GM19193 (cell line): ENCODE data around the gene RAB6B.

Source experiments
- POLR2A ChIP-seq: IDR thresholded peaks from 4 replicates; pipeline ENCODE4 v1.6.1; 2011; ENCODE audit not compliant: insufficient read depth, insufficient read length; ENCODE audit errors: extremely low read depth

Gene RAB6B

DNA sequence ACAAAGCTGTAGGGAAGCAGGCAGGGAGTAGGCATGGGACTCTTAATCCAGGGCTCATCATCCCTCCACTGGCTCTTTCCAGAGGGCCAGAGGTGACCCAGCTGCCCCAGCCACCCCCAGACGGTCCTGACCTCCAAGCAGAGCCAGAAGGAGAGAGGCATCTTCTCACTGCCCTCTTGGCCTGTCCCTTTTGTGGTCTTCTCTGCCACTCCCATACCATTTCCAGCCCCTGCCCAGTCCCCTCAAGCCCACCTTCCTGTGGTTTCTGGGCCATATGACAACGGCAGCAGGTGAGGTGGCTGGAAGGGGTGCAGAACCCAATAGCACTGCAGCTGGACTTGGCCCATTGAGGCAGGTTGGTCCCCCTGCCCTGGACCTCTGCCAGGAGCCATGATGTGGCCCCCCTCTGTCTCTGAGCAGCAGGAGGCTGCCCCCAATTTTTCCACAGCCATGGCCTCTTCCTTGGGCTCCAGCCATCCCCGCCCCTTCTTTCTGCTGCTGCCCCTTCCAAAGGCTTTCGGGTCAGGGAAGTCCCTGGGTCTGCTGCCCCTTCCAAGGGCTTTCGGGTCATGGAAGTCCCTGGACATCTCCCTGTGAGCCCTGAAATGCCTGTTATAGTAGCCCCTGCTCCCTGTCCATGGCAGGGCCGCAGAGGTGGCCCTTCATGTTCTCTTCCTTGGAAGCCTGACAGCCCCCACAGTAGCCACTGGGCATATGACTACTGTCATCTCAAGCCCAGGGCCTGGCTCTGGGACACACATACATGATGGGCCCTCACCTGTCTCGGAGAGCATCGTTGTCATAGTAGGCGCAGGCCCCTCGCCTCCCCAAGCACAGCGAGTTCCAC, 39.5 kb upstream of the RAB6B start:
- no peak for TF ChIP-seq POLR2A

DNA sequence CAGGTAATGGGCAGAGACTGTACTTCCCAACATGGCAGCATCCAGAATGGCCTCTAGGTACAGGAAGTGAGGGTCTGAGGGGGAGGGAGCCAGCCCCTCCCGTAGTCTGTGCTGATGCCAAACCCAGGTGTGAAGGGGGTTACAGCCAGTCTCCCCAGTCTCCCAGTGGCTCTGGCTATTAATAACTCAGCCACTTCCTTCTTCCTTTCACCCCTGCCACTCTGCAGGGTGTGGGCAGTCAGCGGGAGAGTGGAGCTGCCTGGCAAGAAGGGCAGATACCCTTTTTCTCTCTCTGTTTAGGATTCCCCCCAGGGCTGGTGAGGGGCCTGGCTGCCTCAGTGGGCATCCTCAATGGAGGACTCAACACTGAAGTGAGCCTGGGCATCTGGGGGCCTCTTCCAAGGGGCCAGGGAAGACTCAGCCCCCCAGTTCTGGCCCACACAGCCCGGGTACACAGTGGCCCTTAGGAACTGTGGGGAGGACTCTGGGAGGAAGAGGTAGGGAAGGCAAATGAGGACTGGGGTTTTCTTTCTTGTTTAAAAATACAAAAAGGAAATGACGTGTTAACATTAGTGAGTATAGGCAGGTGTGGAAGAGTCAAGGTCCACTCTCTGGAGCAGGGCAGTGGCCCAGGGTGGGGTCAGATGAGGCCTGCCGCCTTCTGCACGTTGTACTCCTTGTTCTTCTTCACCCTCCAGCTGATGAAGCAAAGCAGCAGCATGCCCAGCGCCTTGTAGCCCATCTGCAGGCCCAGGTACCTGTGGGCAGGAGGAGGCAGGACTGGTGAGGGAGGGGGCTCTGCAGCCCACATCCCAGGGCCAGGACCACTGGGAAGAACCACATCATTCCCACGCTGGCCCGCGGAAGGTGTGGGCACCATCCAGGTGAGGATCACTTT, 38.6 kb upstream of the RAB6B start:
- TF ChIP-seq POLR2A: no peak

DNA sequence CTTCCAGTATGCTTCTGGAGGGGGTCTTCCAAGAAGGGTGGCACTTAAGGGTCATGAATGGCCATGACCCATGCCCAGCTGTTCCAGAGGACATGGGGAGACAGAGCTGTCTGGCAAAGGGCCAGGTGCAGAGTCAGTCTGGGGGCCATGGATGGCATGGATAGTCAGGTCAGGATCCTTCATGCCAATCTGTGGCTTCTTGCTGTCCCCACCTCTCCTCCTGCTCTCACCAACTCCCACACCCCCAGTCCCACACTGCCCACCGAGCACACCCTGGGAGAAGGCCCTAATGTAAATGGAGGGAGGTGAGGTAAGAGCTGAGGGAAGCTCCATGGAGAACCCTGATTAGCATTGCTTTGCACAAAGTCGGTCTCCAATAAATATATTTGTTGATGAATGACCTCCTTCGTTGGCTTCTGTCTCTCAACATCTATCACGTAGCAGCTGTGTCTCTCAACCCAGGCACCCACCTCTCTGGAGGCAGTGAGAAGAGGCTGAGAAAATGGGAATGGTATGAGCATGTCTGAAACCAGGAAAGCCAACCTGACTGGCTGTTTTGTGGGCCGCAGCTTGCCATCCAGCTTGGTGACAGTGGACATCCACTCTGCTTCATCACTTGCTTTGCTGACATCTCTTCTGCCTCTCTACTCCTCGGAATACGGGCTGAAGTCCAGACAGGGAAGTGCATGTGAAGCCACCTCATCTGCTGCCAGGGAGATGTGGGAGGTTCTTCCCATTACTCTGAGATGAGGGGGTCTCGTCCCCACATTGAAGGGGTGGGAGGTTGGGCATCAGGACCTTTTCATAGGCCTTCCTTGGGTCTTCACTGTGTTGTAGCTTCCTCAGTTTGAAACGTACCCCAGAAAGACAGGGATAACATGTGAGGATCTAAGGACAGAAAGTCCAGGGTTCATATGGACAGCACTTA, 37.7 kb upstream of the RAB6B start:
- no peak for TF ChIP-seq POLR2A

DNA sequence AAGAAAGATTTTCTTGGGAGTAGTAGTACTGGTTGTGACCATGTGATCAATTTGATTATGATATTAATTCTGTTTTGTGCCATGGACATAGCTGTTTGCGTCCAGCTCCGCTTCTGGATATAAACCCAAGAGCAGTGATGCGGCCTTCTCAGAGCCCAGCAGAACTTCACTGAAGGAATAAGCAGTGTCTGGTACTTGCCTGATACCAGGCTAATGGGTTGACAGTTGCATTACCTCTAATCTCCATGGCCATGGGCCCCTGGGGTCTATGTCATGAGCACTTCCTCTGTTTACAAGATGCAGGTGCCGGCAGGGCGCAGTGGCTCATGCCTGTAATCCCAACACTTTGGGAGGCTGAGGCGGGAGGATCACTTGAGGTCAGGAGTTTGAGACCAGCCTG, 36.3 kb upstream of the RAB6B start:
- no peak for TF ChIP-seq POLR2A

DNA sequence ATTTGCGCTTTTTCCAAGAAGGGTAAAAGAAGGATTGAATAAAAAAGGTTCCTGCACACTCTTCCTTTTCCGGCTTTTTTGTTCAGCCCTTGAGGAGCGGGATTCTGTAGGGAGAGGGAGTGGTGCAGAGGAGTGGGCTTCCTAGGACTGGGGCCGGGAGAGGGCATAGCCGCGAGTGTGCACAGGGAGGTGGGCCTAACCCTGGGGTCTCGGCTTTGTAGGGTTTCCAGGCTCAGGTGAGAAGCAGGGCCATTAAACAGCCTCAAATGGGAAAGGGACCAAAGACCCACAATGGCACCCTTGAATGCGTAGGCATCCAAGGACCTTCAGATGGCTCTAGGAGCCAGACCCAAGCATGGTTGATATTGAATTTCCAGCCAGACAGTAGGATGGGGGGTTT, 35.4 kb upstream of the RAB6B start:
- TF ChIP-seq POLR2A: no peak

DNA sequence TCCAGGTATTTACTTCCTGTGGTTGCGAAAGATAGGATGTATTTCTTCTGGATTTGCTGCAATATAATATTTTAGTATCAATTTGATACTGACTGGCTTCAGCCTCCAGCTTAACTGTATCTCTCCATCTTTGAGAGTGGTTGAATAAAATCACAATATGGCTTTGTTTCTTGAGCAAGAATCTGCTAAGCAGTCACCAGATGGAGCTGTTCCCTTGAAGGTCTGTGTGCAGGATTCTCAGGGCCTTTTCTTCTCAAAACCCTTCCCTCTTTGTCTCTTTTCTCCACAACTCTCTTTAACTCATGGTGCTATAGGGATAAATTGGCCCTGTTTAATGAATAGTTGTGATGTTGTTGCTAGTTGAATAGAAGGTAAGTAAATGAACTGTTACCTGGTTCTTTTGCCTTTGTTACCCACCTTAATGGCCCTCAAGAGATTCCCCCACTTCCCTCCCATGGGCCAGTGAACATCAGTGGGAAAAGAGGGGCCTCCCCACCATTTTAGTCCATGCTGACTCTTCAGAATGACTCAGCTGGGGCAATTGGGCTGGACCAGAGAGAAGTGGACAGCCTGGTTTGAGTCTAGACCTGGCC, 34.8 kb upstream of the RAB6B start:
- TF ChIP-seq POLR2A: no peak

DNA sequence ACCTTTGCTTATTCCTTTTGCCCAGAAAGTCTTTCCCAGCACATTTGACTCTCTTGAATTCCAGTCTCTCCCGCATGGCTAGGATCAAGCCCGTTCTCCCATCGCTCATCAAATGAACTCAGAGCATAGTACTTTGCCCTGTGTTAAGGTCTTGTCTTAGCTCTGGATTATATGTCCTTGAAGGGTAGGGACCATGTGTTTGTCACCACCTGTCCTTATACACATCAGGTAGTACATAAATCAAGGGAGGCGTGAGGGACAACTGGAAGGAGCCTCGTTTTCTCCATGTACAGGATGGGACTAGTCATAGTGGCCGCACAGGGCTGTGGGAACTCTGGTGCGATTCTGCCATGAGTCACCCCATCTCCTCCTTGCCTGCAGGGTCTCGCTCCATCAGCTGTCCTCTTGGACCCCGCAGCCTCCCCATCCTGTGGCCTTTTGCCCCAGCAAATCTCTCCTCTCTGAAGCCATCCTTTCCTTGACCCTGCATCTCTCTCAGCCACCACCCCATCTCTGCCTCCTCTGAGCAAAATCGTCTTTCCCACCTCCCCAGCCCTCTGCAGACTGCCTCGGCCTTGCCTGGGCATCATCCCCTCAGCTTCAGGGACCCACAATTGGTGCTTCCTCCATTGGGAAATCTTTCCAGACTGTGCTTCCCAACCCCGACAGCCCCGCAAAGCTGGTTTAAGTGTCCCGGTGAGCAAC, 33.4 kb upstream of the RAB6B start:
- no peak for TF ChIP-seq POLR2A

DNA sequence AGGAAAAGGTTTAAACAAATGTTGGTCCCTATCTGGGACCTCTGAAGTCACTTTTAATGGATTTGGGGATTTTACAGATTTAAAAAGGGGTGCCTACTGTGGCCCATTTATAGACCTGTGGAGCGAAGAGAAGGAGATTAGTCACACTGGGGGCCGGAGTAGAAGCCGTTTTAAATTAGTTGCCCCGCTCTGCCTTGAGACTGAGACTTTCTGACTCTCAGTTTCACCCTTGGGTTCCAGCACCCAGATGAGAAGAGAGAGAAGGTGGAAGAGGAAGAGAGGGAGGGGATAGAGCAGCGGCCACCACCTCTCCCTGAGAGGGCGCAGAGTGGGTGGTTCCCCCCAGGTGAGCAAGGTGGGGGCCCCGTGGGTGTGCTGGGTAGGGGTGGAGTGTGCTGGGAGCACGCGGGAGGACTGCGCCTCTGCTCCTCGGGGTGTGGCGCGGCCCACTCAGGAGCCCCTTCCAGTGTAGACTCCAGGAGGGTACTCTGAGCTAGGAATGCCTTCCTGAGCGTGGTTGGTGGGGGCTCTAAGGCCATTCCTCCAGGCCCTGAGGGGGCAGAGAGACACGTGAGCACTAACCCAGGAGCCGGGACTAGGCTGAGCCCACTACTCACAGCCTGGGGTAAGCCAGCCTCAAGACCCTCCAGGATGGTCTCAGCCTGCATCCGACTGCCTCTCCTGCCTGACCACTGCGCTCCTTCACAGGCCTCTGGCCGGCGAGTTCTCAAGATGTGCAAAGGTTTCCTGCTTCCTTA, 32.6 kb upstream of the RAB6B start:
- no peak for TF ChIP-seq POLR2A

DNA sequence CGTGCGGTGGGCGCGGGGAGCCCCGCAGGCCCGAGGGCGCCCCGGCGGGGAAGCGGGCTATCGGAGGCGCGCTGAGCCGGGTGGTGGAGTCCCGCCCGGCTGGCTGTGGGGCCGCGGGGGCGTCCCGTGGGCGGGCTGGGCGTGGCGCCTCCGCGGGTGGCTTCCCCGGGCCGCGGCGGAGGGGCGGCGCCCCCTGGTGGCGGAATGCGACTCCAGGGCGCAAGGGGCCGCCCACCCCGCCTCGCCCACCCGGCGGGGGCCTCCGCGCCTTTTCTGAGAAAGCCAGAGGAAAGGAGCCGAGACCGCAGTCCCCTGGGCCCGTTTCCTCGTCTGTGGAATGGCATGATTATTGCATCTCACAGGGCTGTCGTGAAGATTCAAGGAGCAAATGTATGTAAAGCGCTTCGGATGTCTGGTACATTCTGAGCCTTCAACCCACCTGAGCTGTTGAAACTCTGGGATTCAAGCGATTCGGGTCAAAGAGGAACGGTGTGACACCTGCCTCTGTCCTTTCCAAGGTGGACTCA, 31.9 kb upstream of the RAB6B start:
- TF ChIP-seq POLR2A: no peak

DNA sequence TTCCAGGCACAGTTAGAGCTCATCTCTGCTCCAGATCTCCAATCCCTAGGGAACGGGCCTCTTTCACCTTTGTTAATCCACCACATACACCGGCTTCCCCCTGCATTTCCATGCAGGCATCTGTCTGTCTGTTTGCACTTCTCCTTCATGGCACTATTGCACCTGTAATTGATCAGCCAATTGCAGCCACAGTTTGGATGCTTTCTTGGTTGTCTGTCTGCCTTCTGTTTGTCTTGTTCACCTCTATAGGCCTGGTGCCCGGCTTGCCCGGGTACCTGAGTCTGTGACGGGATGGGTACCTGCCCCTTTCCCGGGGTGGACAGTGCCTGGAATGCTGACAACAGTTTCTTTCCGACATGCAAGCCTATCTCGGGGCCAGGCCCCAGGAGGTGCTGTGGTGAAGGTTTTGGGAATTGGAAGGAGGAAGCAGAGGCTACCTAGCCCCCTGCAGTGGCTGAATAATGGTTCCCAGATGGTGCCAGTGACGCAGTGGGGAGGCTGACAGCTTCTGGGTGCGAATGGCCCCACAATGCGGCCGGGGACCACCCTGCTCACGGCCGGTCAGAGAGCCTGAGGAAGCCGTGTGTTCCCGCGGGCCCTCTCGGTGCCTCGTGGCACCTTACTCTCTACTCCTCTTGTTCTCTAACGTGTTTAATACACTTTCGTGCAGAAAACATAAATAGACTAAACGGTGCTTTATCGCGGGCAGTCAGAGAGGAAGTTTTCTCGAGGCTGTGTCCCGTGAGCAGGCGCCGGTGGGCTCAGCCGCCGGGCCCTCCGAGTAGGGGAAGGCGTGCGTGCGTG, 31.3 kb upstream of the RAB6B start:
- TF ChIP-seq POLR2A: no peak

DNA sequence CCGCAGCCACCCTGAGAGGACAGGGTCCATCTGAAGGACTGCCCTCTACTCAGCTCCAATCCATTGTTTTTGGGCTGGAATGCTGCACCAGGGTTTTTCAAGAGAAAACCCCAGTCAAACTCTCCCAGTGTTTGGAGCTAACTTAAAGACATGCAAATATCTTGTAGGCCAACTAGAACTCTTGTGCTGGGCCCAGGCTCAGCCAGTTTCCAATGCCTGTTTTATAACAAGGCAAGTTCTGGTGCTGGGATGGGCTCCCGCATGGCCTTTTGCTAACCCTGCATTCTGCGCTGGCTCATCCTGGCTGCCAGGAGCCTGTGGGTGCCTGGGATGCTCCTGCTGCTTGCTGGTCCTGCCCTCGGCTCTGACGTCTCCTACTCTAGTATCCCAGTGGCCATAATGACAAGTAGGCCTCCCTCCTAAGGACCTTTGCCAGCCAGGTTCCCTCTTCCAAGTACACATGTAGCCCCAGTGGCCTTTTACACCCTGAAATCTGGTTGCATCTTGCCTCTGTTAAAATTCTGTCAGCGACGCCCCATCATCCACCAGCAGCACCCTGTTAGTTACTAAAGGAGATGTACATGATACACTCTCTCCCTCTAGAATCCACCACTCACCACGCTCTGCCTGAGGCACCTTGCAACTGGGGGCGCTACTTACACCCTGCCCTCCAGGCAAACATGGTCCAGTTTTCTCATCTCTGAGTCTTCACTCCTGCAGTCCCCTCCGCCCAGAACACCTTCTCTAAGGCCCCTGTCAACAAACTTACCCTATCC, 30.5 kb upstream of the RAB6B start:
- TF ChIP-seq POLR2A: no peak
